HG03354 (cell line): ENCODE measurements around the gene USP10.
A peak's percentile ranks its signal among the peaks of the same experiment; 100 is the strongest.
"Not testable (repeated sequence)": the region's sequence is repeated elsewhere in the genome, so short reads cannot be mapped to it uniquely, and the experiment has no call there.

Experiments
- ATAC-seq: cut with Tn5 transposase; IDR thresholded peaks from one replicate; pipeline ENCODE4 v1.9.1; 2021; ENCODE audit warnings: mild to moderate bottlenecking; ENCODE audit not compliant: unreplicated experiment, poor library complexity, severe bottlenecking

The USP10 gene

DNA sequence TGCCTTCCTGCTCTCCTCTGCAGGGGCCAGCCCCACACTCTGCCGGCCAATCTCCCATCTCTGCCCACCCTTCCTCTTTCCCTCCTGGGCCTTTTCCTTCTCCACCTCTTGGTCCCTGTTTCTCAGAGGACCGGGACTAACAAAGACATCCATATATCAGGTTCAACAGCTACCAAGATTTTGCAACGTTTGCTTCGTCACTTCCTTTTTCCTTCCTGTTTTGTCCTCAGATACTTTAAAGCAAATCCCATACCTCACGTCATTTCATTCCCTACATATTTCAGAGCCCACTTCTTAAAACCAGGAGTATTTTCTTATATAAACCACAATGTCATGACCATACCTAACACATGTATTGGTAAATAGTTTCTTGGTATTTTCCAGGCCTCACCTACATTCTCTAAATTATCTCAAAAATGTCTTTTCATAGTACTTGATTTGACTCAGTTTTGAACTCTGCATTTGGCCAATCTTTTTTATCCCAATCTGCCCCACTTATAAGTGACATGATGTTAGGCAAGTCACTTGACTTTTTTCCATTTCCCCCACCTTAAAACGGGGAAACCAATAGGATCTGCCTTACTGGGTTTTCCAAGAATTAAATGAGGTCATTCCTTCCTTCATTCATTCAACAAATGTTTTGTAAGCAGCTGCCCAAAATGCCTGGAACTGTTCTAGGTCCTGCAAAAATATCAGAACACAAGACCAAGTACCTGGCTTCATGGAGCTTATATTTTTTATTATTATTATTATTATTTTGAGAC, 7.2 kb upstream of the USP10 start:
- ATAC-seq: no peak

- ATAC-seq: not testable (repeated sequence)
Observed at GRCh38 chr16:84693869-84694268, 5.9 kb upstream of the USP10 start.

DNA sequence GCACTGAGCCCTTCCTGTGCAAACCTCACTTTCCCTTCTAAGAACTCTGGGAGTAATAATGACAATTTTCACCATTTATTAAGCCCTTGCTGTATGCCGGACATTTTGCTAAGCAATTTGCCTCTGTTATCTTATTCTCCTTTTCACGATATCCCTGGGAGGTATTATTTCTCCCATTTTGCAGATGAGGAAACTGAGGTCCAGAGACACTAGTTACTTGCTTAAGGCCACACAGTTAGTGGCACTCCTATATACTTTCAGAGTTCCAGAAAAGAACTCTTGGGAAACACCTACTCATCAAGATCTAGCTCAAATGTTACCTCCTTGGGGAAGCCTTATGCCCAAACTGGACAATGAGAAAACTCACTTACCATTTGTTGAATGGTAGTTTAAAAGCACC, 4.8 kb upstream of the USP10 start:
- no peak for ATAC-seq

DNA sequence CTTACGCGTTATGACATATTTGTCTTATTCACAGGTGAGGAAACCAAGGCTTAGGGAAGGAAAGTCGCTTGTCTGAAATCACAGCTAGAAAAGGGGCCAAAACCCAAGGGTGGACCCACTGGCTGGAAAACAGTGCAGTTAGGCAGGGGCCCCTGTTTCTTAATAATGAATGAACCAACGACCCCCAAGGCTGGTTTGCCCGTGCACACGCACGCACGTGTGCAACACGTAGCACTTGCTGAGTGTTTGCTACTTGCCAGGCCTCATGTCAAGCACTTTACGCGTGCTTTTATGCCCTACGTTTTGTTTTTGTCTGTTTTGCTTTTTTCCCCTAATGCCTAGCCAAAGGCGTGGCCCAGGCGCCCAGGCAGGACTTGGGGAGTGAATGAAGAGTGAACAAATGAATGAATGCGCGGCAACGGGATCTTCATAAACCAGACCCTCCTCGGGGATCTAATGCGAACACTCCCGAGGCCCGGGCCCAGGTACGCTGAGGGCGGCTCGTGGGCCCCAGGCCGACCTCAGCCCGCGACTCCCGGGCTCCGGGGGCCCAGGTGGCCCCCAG, 571 bp upstream of the USP10 start:
- ATAC-seq: no peak

- peak; percentile 36 for ATAC-seq
Observed at GRCh38 chr16:84700446-84701300, 873 bp downstream of the USP10 start.

DNA sequence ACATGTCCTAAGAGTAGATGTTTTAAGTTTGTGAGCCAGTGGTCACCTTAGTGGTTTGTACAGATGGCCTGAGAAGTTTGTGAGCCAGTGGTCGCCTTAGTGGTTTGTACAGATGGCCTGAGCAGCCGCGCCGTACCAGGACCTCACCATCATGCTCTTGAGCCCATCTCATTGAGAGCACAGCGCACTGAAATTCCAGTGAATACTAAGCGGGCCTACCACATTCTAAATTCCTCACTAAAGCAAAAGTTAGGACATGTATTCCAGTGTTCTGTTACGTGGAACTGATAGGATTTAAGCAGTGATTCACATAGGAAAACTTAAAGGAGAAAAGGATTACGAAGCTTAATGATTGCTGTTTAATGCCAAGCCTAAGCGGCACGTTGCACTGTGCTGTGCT, 3.9 kb downstream of the USP10 start:
- no peak for ATAC-seq

DNA sequence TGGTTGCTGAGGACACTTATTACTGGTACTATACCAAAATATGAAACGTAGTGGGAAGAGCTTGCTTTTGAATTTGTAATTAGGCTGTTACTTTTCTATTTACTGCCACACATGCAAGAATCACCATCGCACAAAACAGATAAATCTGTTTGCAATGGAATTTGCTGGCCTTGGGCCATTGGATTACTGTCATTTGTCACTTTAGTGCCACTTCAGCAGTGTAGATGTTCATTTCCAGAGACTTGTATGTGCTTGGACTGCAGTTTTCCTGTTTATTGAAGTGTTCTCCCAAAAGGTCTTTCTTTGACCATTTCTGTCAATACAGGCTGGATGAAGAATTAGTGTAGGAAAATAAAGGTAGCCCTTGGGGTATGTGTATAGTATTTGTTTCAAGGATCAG, 4.5 kb downstream of the USP10 start:
- ATAC-seq: no peak

DNA sequence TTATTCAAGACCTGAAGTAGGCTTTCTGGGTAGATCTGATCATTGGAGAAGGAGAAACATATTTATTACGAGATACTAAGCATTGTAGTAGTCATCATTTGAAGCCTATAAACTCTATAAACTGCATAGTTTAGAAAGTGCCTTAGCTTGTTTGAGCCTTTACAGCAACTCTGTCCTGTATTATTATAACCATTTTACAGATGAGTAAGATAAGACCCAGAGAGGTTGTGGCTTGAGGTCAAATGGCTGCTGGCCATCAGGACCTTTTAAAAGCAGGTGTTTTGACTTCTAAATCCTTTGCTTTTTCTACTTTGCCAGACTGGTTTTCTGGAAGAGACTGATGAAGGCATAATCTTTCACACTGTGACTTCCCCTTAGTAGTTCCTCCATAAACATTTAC, 7.1 kb downstream of the USP10 start:
- ATAC-seq: no peak

DNA sequence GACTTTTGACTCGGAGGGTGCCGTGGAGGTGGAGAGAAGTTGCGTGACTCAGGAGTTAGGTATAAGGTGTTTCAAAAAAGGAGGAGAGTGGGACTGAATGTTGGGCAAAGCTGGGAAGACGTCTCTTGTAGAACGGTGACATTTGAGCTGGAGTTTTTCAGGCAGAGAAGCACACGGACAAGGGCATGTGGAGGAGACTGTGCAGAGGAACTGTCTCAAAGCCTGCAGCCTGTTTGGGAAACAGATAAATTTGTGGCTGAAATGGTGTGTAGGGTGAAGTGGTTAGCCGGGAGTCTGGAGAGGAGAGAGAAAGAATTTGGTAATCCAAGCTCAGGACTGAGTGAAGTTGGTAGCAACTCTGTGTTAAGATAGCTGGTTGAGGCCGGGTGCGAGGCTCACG, 9.8 kb downstream of the USP10 start:
- no peak for ATAC-seq

DNA sequence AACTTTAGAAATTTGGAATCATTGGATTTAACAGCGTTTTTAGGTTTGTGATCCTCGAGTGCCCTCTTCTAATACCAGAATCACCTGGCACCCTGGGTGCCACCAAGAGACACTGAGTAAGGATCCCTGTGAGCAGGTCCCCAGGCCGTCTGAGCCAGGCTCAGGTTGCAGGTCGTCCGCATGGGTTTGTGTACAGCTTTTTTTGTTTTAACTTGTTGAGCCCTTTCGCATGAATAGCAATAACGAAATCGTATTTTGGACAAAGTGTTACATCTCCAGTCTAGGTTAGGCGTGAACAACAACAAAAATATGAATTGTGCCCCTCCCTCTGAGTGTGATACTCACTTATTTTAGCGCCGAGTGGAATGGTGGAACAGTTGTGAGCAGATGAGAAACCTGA, 10.9 kb downstream of the USP10 start:
- no peak for ATAC-seq

GRCh38 chr16:84712138-84712671, 12.4 kb downstream of the USP10 start:
- no peak for ATAC-seq

- ATAC-seq: no peak
Observed at GRCh38 chr16:84712801-84713775, 13.3 kb downstream of the USP10 start.

GRCh38 chr16:84714028-84714427, 14.2 kb downstream of the USP10 start:
- no peak for ATAC-seq

DNA sequence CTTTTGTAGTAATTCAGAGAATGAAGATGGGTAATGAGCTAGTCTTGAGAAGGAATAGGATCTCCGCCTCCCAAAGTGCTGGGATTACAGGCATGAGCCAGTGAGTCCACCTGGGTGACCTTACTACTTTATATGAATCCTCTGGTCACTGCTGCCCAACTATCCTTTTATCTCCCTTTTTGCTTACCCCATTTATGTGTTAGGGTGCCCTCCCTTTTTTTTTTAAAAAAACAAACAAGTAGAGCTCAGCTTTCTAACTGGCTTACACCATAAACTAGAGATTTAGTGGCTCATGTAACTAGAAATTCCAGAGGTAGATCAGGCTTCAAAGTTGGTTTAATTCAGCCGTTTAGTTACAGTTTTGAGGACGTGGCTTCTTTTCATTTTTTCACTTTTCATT, 15.6 kb downstream of the USP10 start:
- ATAC-seq: no peak

GRCh38 chr16:84715854-84716253, 16.1 kb downstream of the USP10 start:
- no peak for ATAC-seq

- no peak for ATAC-seq
Observed at GRCh38 chr16:84716740-84717139, 16.9 kb downstream of the USP10 start.

DNA sequence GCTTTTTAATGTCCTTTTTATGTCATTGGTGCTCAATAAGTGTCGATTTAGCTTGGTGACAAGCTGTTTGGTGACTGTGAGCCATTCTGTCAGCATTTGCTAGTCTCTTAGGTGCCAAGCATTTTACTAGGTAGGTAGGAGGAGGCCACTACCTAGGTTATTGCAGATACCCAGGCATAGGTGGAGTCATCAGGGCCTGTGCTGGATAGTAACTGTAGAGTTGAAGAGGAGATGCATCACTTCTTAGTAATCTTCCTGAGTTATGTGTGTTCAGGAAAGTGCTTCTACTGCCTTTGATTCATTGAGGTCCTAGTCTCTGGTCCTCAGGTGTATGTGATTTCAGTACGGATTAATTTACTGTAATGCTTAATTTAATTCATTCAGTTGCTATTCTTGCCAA, 17.7 kb downstream of the USP10 start:
- no peak for ATAC-seq

DNA sequence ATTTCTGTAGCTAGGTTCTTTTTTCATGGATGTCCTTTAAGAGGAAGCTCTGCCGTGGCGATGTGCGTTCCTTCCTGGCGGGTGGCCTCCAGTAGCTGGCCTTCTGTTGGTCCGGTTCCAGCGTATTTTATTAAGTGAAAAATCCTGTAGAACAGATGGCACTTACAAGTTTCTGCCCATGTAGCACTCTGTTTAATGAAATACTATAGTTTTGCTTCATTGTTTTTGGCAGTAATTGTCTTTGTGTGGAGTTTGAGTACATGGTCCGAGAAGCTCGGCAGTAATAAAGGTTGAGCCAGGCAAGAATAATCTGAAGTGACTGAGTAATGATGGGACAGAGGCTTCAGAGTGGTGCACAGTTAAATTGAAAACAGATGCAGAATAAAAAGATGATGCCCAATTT, 20.4 kb downstream of the USP10 start:
- ATAC-seq: no peak

- ATAC-seq: no peak
Observed at GRCh38 chr16:84722068-84722467, 22.3 kb downstream of the USP10 start.
